Panc1 (cell line): ENCODE data around the gene DOCK1. TPM values are rescaled to one million over a fixed set of nuclear protein-coding genes. Genes with fewer than 3 reads are reported as not detected.

Experiments used
- ATAC-seq: fragments of 200-7000 bp; cut with Tn5 transposase; 2 replicates; pipeline ENCODE4 v1.9.1; 2020; ENCODE audit warnings: mild to moderate bottlenecking, moderate library complexity
- BruUV-seq: library from RNA; stranded (reverse); fragments of 400-500 nt; replicated peaks from 2 replicates; lab custom pipeline; 2021; lab: Mats Ljungman, UMichigan
- CTCF ChIA-PET: fragments of 300-600 bp; sonication (Branson Sonifier 250); formaldehyde crosslinking; loops from one replicate; lab custom pipeline; 2022; ENCODE audit warnings: antibody characterized with exemption; lab: Charles Lee
- POLR2A ChIA-PET: fragments of 300-600 bp; sonication (Branson Sonifier 250); formaldehyde crosslinking; loops from one replicate; lab custom pipeline; 2022; ENCODE audit warnings: antibody characterized with exemption; lab: Charles Lee
- DNase-seq: peaks from one replicate; pipeline ENCODE4 v3.0.0-alpha.2; 2010; ENCODE audit warnings: low read depth, low spot score
- H3K27ac ChIP-seq: 2 replicates; pipeline ENCODE4 v1.5.1; 2011; ENCODE audit warnings: mild to moderate bottlenecking, low read length, inconsistent platforms
- H3K27me3 ChIP-seq: fragments of 200-500 bp; sonication (Bioruptor generic); 2 replicates; pipeline ENCODE4 v1.6.0; 2014; ENCODE audit warnings: low read length, inconsistent platforms; ENCODE audit not compliant: control insufficient read depth, insufficient read depth
- H3K36me3 ChIP-seq: fragments of 200-500 bp; sonication (Bioruptor generic); 2 replicates; pipeline ENCODE4 v1.5.1; 2014; ENCODE audit warnings: inconsistent platforms, mild to moderate bottlenecking, low read length, moderate library complexity; ENCODE audit not compliant: control insufficient read depth, insufficient read depth
- H3K4me1 ChIP-seq: 2 replicates; pipeline ENCODE4 v1.5.1; 2011; ENCODE audit warnings: inconsistent platforms, mild to moderate bottlenecking, low read length, moderate library complexity; ENCODE audit not compliant: control insufficient read depth, insufficient read depth
- H3K4me3 ChIP-seq, 2 experiments: 2 replicates each; pipeline ENCODE4 v1.5.1; 2011 to 2012; ENCODE audit warnings: low read depth in 2 of 2, low read length in 2 of 2, mild to moderate bottlenecking in 2 of 2, inconsistent platforms in 1 of 2, moderate library complexity in 1 of 2
- H3K9me3 ChIP-seq: fragments of 200-500 bp; sonication (Bioruptor generic); 2 replicates; pipeline ENCODE4 v1.5.1; 2014; ENCODE audit warnings: low read depth, mild to moderate bottlenecking, inconsistent platforms, low read length, moderate library complexity; ENCODE audit not compliant: control insufficient read depth, insufficient read depth
- CTCF ChIP-seq: fragments of 450-650 bp; IDR thresholded peaks from 2 replicates; pipeline ENCODE4 v1.5.1; 2017; ENCODE audit warnings: mild to moderate bottlenecking
- POLR2AphosphoS5 ChIP-seq: IDR thresholded peaks from 2 replicates; pipeline ENCODE4 v1.6.1; 2012; ENCODE audit warnings: mild to moderate bottlenecking, low read depth, low read length, moderate library complexity
- REST ChIP-seq, 2 experiments: IDR thresholded peaks; 2 replicates each; pipeline ENCODE4 v1.6.1; 2011 to 2012; ENCODE audit warnings: low read depth in 2 of 2, control low read depth in 1 of 2, low read length in 1 of 2, mild to moderate bottlenecking in 1 of 2, moderate library complexity in 1 of 2; ENCODE audit not compliant: insufficient read depth in 1 of 2
- SIN3A ChIP-seq: IDR thresholded peaks from 2 replicates; pipeline ENCODE4 v1.6.1; 2012; ENCODE audit warnings: low read depth, mild to moderate bottlenecking, low read length, moderate library complexity, borderline replicate concordance; ENCODE audit not compliant: insufficient read depth
- TCF7L2 ChIP-seq: IDR thresholded peaks from 2 replicates; pipeline ENCODE4 v1.6.1; 2011; ENCODE audit warnings: mild to moderate bottlenecking, low read depth, low read length, inconsistent platforms
- in situ Hi-C: cut with HindIII; loops from 2 replicates; pipeline ENCODE4 v1.10.0; 2016; ENCODE audit warnings: low sequenced_read_pairs, low pct_unique_long_range_greater_than_20kb
- intact Hi-C: fragments of 100-400 bp; cut with micrococcal nuclease; formaldehyde crosslinking; loops from one replicate; pipeline ENCODE4 v1.10.0; 2022; ENCODE audit not compliant: unreplicated experiment
- total RNA-seq: library from RNA; stranded (reverse); gene quantifications from one replicate; pipeline ENCODE4 v1.2.1, GENCODE V29; 2021; ENCODE audit not compliant: unreplicated experiment

DOCK1 gene
- total RNA-seq, 1 experiment from 2014 or later, result 67.6 TPM

- no TSS peak for BruUV-seq
Measured at GRCh38 chr10:127346604-127347003, 441.4 kb downstream of the DOCK1 start.

GRCh38 chr10:127347202-127347959 lies 442.2 kb downstream of the DOCK1 start:
- ATAC-seq, result no peak
- no TSS peak for BruUV-seq
- H3K9me3 ChIP-seq, result no peaks in the 10 kb centered on the region
- ChIA-PET CTCF (no interaction called here), POLR2A (no interaction called here)
- intact Hi-C loops, result no loop called here
- no peaks in the 10 kb centered on the region for H3K27me3 ChIP-seq
- in situ Hi-C loops, result no loop called here
- H3K27ac ChIP-seq, result no peak overlapping the region
- no peak overlapping the region for H3K4me3 ChIP-seq
- DNase-seq, result no peak
- H3K4me1 ChIP-seq, result no peaks in the 10 kb centered on the region
- H3K36me3 ChIP-seq, result no peaks in the 10 kb centered on the region
- TF ChIP-seq SIN3A, result no peak

More at GRCh38 chr10:127346604-127347003, 441.4 kb downstream of the DOCK1 start:
- Histone ChIP-seq H3K27me3 (no peaks in the 10 kb centered on the region), H3K4me3 (no peak overlapping the region), H3K4me1 (no peaks in the 10 kb centered on the region), H3K27ac (no peak overlapping the region), H3K9me3 (no peaks in the 10 kb centered on the region), H3K36me3 (no peaks in the 10 kb centered on the region)
- intact Hi-C loops, result no loop called here
- no peak for DNase-seq
- no peak for TF ChIP-seq TCF7L2
- no peak for TF ChIP-seq POLR2AphosphoS5
- no peak for TF ChIP-seq CTCF
- no peak for TF ChIP-seq REST (IDR thresholded peaks at IDR 0.05; ENCODE audit: insufficient read depth in 1 of 2, low read depth in 2 of 2, low read length in 1 of 2)
- no peak for TF ChIP-seq SIN3A
- ATAC-seq, result no peak
- in situ Hi-C loops, result no loop called here
- ChIA-PET CTCF (no interaction called here), POLR2A (no interaction called here)

GRCh38 chr10:127349737-127350136 lies 444.5 kb downstream of the DOCK1 start:
- H3K4me3 ChIP-seq, result no peak overlapping the region
- no peaks in the 10 kb centered on the region for H3K27me3 ChIP-seq
- intact Hi-C loops (no loop called here), in situ Hi-C loops (no loop called here)
- H3K9me3 ChIP-seq, result no peaks in the 10 kb centered on the region
- DNase-seq (no peak), ATAC-seq (no peak)
- H3K36me3 ChIP-seq, result no peaks in the 10 kb centered on the region
- ChIA-PET POLR2A (no interaction called here), CTCF (no interaction called here)
- TF ChIP-seq REST (IDR thresholded peaks at IDR 0.05; ENCODE audit: insufficient read depth in 1 of 2, low read depth in 2 of 2, low read length in 1 of 2), result no peak
- no peak for TF ChIP-seq TCF7L2
- TF ChIP-seq CTCF, result no peak
- TF ChIP-seq POLR2AphosphoS5, result no peak
- TF ChIP-seq SIN3A, result no peak
- H3K27ac ChIP-seq, result no peak overlapping the region
- BruUV-seq, result no TSS peak
- H3K4me1 ChIP-seq, result no peaks in the 10 kb centered on the region
